GM06990 (cell line): Measurements from ENCODE around the gene DNAH3.
"Not testable (repeated sequence)": the region's sequence is repeated elsewhere in the genome, so short reads cannot be mapped to it uniquely, and the experiment has no call there.

Experiments
- DNase-seq: peaks from one replicate; pipeline ENCODE4 v3.0.0-alpha.2; 2011; ENCODE audit not compliant: insufficient read length; ENCODE audit errors: extremely low read depth
- H3K27me3 ChIP-seq: replicated peaks from 2 replicates; pipeline ENCODE4 v1.6.0; 2011; ENCODE audit warnings: low read length; ENCODE audit not compliant: control insufficient read depth, insufficient read depth
- H3K36me3 ChIP-seq: 2 replicates; pipeline ENCODE4 v1.5.1; 2011; ENCODE audit warnings: low read length; ENCODE audit not compliant: control insufficient read depth, insufficient read depth
- H3K4me3 ChIP-seq: replicated peaks from 2 replicates; pipeline ENCODE4 v1.5.1; 2011; ENCODE audit warnings: low read depth, mild to moderate bottlenecking, control low read depth, low read length
- TF ChIP-seq, protein P1 (sequence below): IDR thresholded peaks from 2 replicates; pipeline ENCODE4 v1.5.1; 2011; ENCODE audit warnings: low read length, control low read depth, mild to moderate bottlenecking, inconsistent platforms; ENCODE audit not compliant: insufficient read depth, poor library complexity, severe bottlenecking

DNAH3 gene

DNA sequence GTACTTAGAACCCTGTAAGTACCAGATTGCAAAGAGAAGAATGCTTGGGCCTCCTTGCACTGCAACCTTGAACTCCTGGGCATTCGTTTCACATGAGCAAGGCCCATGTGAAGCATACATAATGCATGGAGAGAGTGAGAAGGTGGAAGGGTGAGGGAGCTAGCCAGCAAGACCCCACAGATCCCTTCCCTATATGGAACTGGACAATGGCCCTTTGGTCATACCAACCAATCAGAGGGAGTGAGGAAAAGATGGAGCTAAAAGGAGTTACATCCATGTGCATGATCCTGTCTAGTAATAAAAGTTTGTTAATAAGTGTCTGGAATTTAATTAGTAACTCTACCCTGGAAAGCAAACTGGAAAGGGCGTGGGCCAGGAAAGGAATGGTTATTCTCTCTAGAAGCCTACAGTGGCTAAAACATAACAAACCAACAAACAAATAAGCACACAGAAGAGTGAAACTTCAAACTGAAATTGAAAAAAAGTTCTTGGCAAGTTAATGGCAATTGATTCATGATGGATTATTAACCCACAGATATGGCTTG lies 29.6 kb downstream of the DNAH3 start:
- TF ChIP-seq, protein P1, sequence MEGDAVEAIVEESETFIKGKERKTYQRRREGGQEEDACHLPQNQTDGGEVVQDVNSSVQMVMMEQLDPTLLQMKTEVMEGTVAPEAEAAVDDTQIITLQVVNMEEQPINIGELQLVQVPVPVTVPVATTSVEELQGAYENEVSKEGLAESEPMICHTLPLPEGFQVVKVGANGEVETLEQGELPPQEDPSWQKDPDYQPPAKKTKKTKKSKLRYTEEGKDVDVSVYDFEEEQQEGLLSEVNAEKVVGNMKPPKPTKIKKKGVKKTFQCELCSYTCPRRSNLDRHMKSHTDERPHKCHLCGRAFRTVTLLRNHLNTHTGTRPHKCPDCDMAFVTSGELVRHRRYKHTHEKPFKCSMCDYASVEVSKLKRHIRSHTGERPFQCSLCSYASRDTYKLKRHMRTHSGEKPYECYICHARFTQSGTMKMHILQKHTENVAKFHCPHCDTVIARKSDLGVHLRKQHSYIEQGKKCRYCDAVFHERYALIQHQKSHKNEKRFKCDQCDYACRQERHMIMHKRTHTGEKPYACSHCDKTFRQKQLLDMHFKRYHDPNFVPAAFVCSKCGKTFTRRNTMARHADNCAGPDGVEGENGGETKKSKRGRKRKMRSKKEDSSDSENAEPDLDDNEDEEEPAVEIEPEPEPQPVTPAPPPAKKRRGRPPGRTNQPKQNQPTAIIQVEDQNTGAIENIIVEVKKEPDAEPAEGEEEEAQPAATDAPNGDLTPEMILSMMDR: no peak
- no peak overlapping the region for H3K4me3 ChIP-seq

DNA sequence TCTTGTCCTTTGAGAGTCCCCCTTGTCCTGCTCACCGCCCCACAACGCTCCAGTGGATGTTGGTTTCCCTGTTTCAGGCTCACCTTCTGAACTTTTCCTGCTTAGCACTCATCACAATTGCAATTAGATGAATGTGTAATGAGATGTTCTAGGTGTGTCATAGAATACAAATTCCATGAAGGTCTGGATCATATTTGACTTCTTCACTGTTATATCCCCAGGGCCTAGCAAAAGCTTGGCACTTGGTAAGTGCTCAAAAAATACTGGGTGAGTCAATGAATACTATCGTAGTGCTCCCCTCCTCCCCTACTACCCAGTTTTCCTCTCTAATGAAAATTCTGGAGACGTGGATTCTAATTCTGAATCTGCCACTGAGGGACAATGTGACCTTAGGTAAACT lies 33.1 kb downstream of the DNAH3 start:
- Histone ChIP-seq H3K4me3 (no peak overlapping the region), H3K36me3 (no peaks in the 10 kb centered on the region), H3K27me3 (no peaks in the 10 kb centered on the region)
- TF ChIP-seq, protein P1: no peak
- DNase-seq: no peak

More for the DNA sequence above, 29.6 kb downstream of the DNAH3 start:
- no peak for DNase-seq
- Histone ChIP-seq H3K27me3 (no peaks in the 10 kb centered on the region), H3K36me3 (no peaks in the 10 kb centered on the region)

DNA sequence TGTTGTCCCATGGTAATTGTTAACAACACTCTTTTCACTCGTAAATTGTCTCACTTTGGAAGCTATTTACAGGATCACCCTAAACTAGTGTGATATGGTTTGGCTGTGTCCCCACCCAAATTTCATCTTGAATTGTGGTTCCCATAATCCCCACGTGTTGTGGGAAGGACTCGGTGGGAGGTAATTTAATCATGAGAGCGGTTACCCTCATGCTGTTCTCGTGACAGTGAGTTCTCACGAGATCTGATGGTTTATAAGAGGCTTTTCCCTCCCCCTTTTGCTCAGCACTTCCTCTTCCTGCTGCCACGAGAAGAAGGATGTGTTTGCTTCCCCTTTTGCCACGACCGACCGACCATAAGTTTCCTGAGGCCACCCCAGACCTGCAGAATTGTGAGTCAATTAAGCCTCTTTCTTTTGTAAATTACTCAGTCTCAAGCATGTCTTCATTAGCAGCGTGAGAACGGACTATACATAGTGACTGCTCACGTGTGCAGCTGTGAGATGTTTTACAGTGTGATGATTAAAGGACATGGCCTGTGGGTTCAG lies 34.4 kb downstream of the DNAH3 start:
- TF ChIP-seq, protein P1: no peak
- Histone ChIP-seq H3K27me3 (no peaks in the 10 kb centered on the region; the same call in 1 of the 2 replicates), H3K4me3 (peak overlapping the region; percentile 4), H3K36me3 (no peaks in the 10 kb centered on the region)
- peak; percentile 15 for DNase-seq

DNA sequence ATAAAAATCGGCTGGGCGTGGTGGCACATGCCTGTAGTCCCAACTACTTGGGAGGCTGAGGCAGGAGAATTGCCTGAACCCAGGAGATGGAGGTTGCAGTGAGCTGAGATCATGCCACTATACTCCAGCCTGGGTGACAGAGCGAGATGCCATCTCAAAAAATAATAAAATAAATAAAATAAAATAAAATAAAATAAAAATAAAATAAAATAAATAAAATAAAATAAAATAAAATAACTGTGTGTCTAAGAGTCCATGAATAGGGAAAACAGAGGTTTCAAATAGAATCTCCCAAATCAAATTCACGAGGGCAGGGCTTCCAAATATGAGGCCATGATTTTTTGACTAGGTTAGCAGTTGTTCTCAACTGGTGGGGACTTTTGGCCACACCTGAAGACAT lies 35.1 kb downstream of the DNAH3 start:
- H3K36me3 ChIP-seq, H3K27me3 ChIP-seq, H3K4me3 ChIP-seq, DNase-seq: not testable (repeated sequence)

DNA sequence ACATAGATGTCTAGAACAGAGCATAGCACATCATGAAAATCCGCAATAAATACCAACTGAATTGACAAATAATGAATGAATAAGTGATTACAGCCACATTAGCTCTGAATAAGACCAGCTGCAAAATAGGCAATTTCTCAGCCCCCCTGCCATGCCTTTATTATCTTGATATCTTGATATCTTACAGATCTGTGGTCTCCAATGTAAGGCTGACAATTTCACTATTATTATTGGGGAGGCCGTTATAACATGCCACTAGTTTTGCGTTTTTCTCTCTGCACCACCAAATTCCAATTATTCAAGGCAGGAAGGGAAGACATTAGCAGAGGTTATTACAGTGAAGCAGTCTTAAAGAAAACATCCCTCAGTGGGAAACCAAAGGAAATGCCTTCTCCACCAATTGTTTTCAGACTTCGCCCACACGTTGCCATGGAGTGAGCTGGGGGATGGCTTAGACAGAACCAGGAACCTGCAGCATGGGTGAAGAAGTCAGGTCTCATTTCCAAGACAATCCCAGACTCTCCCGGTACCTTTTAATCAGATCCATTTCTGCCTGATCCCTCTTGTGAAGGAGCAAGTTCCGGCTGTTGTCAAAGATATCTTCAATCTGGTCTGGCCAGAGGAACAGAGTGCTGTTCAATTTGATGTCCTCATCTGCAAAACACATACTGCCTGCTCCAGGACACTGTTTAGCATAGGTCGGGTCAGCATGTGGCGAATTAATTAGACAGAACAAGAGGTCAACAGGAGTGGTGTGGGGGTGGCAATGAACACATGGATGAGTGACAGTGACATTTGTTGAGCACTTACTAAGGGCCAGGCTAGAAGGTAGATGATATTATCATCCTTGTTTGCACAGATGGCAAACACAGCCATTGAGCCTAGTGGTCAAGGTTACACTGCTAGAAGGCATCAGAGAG lies 46.4 kb downstream of the DNAH3 start:
- Histone ChIP-seq H3K36me3 (no peaks in the 10 kb centered on the region), H3K4me3 (no peak overlapping the region), H3K27me3 (no peaks in the 10 kb centered on the region; the same call in 1 of the 2 replicates)
- TF ChIP-seq, protein P1: no peak
- no peak for DNase-seq

DNA sequence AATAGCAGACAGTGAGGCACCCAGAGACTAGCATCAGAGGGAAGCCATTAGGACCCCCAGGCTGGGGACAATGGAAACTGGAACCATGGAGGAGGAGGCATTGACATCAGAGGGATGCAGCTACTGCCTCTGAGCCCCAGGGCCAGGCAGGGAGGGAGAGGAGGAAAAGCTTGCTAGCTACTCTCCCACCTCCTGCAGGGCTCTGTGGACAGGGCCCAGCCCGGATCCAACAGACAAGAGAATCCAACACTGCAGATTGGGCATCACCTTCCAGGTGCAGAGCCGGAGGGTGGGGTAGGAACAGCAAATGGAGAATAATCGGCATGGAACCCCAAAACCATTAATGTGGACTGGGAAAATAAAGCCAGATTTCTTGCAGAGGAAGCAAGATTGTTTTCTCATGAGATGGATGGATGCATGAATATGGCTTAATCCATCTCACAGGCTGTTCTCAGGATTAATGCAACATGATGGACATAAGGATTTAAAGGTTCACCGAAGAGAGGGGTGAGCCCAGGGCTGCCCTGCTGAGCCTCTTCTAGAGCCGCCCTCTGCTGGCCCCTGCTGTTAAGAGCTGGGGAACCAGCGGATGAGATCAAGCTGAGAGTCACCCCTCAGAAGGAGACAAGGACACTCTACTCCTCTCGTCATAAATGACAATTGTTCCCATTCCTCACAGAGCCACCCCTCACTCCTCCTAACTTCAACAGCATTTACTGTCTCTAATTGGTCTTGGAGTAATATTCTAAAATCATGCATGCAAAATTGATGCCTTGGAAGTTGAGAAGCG lies 48.8 kb downstream of the DNAH3 start:
- Histone ChIP-seq H3K36me3 (no peaks in the 10 kb centered on the region), H3K27me3 (no peaks in the 10 kb centered on the region; the same call in 1 of the 2 replicates), H3K4me3 (no peak overlapping the region)
- TF ChIP-seq, protein P1: peak; percentile 61
- DNase-seq: no peak
